ENCODE data around the gene SPRED2.

SPRED2 gene

DNA sequence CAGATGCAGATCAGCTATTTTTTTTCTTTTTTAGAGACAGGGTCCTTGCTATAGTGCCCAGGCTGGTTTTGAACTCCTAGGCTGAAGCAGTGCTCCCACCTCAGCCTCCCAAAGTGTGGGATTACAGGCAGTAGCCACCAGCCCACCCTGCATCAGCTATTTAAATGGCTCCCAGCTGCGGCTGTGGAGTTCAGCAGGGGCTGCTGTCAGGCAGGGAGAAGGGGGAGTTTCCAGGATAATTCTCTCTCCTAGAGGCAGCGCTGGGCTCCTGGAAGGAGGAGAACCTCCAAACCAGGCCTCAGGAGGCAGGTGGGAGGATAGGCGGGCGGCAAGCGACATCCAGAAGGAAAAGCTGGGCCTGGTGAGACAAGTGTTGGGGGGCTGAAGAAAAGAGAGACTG lies 139.0 kb downstream of the SPRED2 start:
- no peak for TF ChIP-seq CTCF (IDR thresholded peaks at IDR 0.05; ENCODE audit: low read depth, low read length, poor library complexity, severe bottlenecking)
- TF ChIP-seq EZH2phosphoT487 (IDR thresholded peaks at IDR 0.05; ENCODE audit: borderline replicate concordance, low read length), result no peak
- Histone ChIP-seq H3K9me3 (ENCODE audit: control insufficient read depth, insufficient read depth, low read length) (no peaks in the 10 kb centered on the region), H3K27ac (ENCODE audit: low read depth, low read length) (no peak overlapping the region), H3K4me1 (ENCODE audit: control insufficient read depth, low read length) (peaks cover 6% of the 10 kb centered on the region), H3K4me2 (ENCODE audit: low read length) (no peak overlapping the region), H3K4me3 (ENCODE audit: low read length) (no peak overlapping the region), H3K79me2 (ENCODE audit: control insufficient read depth, low read length) (no peaks in the 10 kb centered on the region), H4K20me1 (ENCODE audit: control insufficient read depth, insufficient read depth, low read depth, low read length) (no peaks in the 10 kb centered on the region), H3F3A (ENCODE audit: control insufficient read depth, insufficient read depth) (no peaks in the 10 kb centered on the region), H3K36me3 (ENCODE audit: control insufficient read depth, low read length) (no peaks in the 10 kb centered on the region), H3K27me3 (ENCODE audit: control insufficient read depth, low read length) (peaks cover 4% of the 10 kb centered on the region), H3K9me2 (replicated peaks; ENCODE audit: control insufficient read depth, low read length) (no peaks in the 10 kb centered on the region)

- Histone ChIP-seq H3K4me1 (ENCODE audit: control insufficient read depth, low read length) (peaks cover 6% of the 10 kb centered on the region), H3K9me2 (replicated peaks; ENCODE audit: control insufficient read depth, low read length) (no peaks in the 10 kb centered on the region)
These were observed 139.9 kb downstream of the SPRED2 start for GRCh38 chr2:65292461-65293011.

DNA sequence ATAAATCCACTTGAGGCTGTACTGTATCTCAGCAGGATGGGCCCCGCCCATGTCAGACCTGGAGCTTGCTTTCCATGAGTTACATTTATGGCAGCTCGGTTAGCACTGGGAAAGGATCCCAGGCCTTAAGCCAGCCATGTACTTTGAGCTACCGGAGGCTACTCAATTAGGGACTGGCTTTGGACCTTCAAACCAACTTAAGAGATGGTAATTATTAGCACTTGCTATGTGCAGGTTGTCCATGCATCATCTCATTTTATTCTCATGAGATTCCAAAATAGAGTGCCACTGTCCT lies 140.3 kb downstream of the SPRED2 start:
- no peaks in the 10 kb centered on the region for H3K9me3 ChIP-seq (ENCODE audit: control insufficient read depth, insufficient read depth, low read length)
- H3K27me3 ChIP-seq (ENCODE audit: control insufficient read depth, low read length), result peaks cover 4% of the 10 kb centered on the region
- no peak for TF ChIP-seq CTCF (IDR thresholded peaks at IDR 0.05; ENCODE audit: low read depth, low read length, poor library complexity, severe bottlenecking)
- TF ChIP-seq EZH2phosphoT487 (IDR thresholded peaks at IDR 0.05; ENCODE audit: borderline replicate concordance, low read length), result no peak
- no peak overlapping the region for H3K27ac ChIP-seq (ENCODE audit: low read depth, low read length)
- H3K4me2 ChIP-seq (ENCODE audit: low read length), result no peak overlapping the region
- no peaks in the 10 kb centered on the region for H3K79me2 ChIP-seq (ENCODE audit: control insufficient read depth, low read length)
- no peaks in the 10 kb centered on the region for H3F3A ChIP-seq (ENCODE audit: control insufficient read depth, insufficient read depth)
- no peaks in the 10 kb centered on the region for H4K20me1 ChIP-seq (ENCODE audit: control insufficient read depth, insufficient read depth, low read depth, low read length)
- no peak overlapping the region for H3K4me3 ChIP-seq (ENCODE audit: low read length)
- H3K4me1 ChIP-seq (ENCODE audit: control insufficient read depth, low read length), result peaks cover 5% of the 10 kb centered on the region
- H3K36me3 ChIP-seq (ENCODE audit: control insufficient read depth, low read length), result no peaks in the 10 kb centered on the region
- no peaks in the 10 kb centered on the region for H3K9me2 ChIP-seq (replicated peaks; ENCODE audit: control insufficient read depth, low read length)

More at GRCh38 chr2:65292461-65293011, 139.9 kb downstream of the SPRED2 start:
- Histone ChIP-seq H3K36me3 (ENCODE audit: control insufficient read depth, low read length) (no peaks in the 10 kb centered on the region), H3K9me3 (ENCODE audit: control insufficient read depth, insufficient read depth, low read length) (no peaks in the 10 kb centered on the region), H3F3A (ENCODE audit: control insufficient read depth, insufficient read depth) (no peaks in the 10 kb centered on the region), H3K4me2 (ENCODE audit: low read length) (no peak overlapping the region), H3K79me2 (ENCODE audit: control insufficient read depth, low read length) (no peaks in the 10 kb centered on the region), H3K27ac (ENCODE audit: low read depth, low read length) (no peak overlapping the region), H3K27me3 (ENCODE audit: control insufficient read depth, low read length) (peaks cover 4% of the 10 kb centered on the region), H4K20me1 (ENCODE audit: control insufficient read depth, insufficient read depth, low read depth, low read length) (no peaks in the 10 kb centered on the region), H3K4me3 (ENCODE audit: low read length) (no peak overlapping the region)
- TF ChIP-seq CTCF (IDR thresholded peaks at IDR 0.05; ENCODE audit: low read depth, low read length, poor library complexity, severe bottlenecking), result no peak
- no peak for TF ChIP-seq EZH2phosphoT487 (IDR thresholded peaks at IDR 0.05; ENCODE audit: borderline replicate concordance, low read length)
